Neural cell (in vitro differentiated cells): ENCODE measurements around the gene UGP2. TPM values are rescaled to one million over a fixed set of nuclear protein-coding genes. Genes with fewer than 3 reads are reported as not detected.

Experiments used
- H2AFZ ChIP-seq: fragments of 200-600, 300-800 bp; sonication (generic), shearing (Covaris generic); 2 replicates; pipeline ENCODE4 v1.6.0; 2014; ENCODE audit warnings: low read depth, mild to moderate bottlenecking, antibody characterized with exemption, low read length, moderate library complexity
- H3F3A ChIP-seq: fragments of 200-600 bp; shearing (Covaris generic); 2 replicates; pipeline ENCODE4 v1.6.1; 2016; ENCODE audit warnings: mild to moderate bottlenecking, moderate library complexity, mixed read lengths, antibody characterized with exemption, low read length; ENCODE audit not compliant: insufficient read depth, poor library complexity, severe bottlenecking
- H3K27ac ChIP-seq: fragments of 200-600, 300-800 bp; sonication (generic), shearing (Covaris generic); 2 replicates; pipeline ENCODE4 v1.5.1; 2014; ENCODE audit warnings: mild to moderate bottlenecking, low read length, moderate library complexity
- H3K27me3 ChIP-seq: fragments of 300-800, 200-600 bp; sonication (generic), shearing (Covaris generic); 2 replicates; pipeline ENCODE4 v1.6.0; 2014; ENCODE audit warnings: mild to moderate bottlenecking, low read depth, low read length, moderate library complexity; ENCODE audit not compliant: insufficient read depth
- H3K36me3 ChIP-seq: fragments of 300-800, 200-600 bp; sonication (generic), shearing (Covaris generic); 2 replicates; pipeline ENCODE4 v1.5.1; 2014; ENCODE audit warnings: mild to moderate bottlenecking, antibody characterized with exemption, low read length, moderate library complexity; ENCODE audit not compliant: insufficient read depth
- H3K4me2 ChIP-seq: fragments of 300-800, 200-600 bp; sonication (generic), shearing (Covaris generic); 2 replicates; pipeline ENCODE4 v1.6.0; 2014; ENCODE audit warnings: mild to moderate bottlenecking, low read length
- H3K4me3 ChIP-seq: fragments of 300-800, 200-600 bp; sonication (generic), shearing (Covaris generic); 2 replicates; pipeline ENCODE4 v1.5.1; 2014; ENCODE audit warnings: mild to moderate bottlenecking, low read length, moderate library complexity
- H3K79me2 ChIP-seq: fragments of 200-600 bp; shearing (Covaris generic); replicated peaks from 2 replicates; pipeline ENCODE4 v1.6.0; 2014; ENCODE audit warnings: mild to moderate bottlenecking, low read length, moderate library complexity; ENCODE audit not compliant: insufficient read depth
- H3K9ac ChIP-seq: fragments of 300-800, 200-600 bp; sonication (generic), shearing (Covaris generic); 2 replicates; pipeline ENCODE4 v1.6.1; 2016; ENCODE audit warnings: mild to moderate bottlenecking, low read length, mixed read lengths
- H3K9me2 ChIP-seq: fragments of 200-600 bp; shearing (Covaris generic); 2 replicates; pipeline ENCODE4 v1.6.1; 2016; ENCODE audit warnings: mild to moderate bottlenecking, low read length, mixed read lengths; ENCODE audit not compliant: insufficient read depth
- H3K9me3 ChIP-seq: fragments of 200-600, 300-800 bp; sonication (generic), shearing (Covaris generic); 2 replicates; pipeline ENCODE4 v1.6.1; 2016; ENCODE audit warnings: mild to moderate bottlenecking, mixed run types, low read length, moderate library complexity, mixed read lengths
- H4K20me1 ChIP-seq: fragments of 200-600 bp; shearing (Covaris generic); 2 replicates; pipeline ENCODE4 v1.6.1; 2016; ENCODE audit warnings: mild to moderate bottlenecking, mixed run types; ENCODE audit not compliant: insufficient read depth
- EP300 ChIP-seq: fragments of 450-650 bp; conservative IDR thresholded peaks from 2 replicates; pipeline ENCODE4 v1.6.1; 2014; ENCODE audit warnings: antibody characterized with exemption, mild to moderate bottlenecking, moderate library complexity; ENCODE audit not compliant: poor library complexity, severe bottlenecking
- EZH2 ChIP-seq: fragments of 200-600, 300-800 bp; shearing (Covaris generic), sonication (generic); IDR thresholded peaks from 2 replicates; pipeline ENCODE4 v1.6.1; 2014; ENCODE audit warnings: antibody characterized with exemption, low read length, borderline replicate concordance, mild to moderate bottlenecking; ENCODE audit not compliant: insufficient read depth, poor library complexity, severe bottlenecking
- MXI1 ChIP-seq: fragments of 450-650 bp; conservative IDR thresholded peaks from 2 replicates; pipeline ENCODE4 v1.6.1; 2014; ENCODE audit warnings: antibody characterized with exemption, mild to moderate bottlenecking; ENCODE audit not compliant: poor library complexity, severe bottlenecking
- POLR2AphosphoS5 ChIP-seq: IDR thresholded peaks from 2 replicates; pipeline ENCODE4 v1.6.1; 2012
- RAD21 ChIP-seq: fragments of 450-650 bp; conservative IDR thresholded peaks from 2 replicates; pipeline ENCODE4 v1.6.1; 2014; ENCODE audit warnings: antibody characterized with exemption, mild to moderate bottlenecking, moderate library complexity
- SMC3 ChIP-seq: fragments of 450-650 bp; conservative IDR thresholded peaks from 2 replicates; pipeline ENCODE4 v1.6.1; 2014; ENCODE audit warnings: antibody characterized with exemption, mild to moderate bottlenecking, moderate library complexity; ENCODE audit not compliant: poor library complexity
- TAF1 ChIP-seq: IDR thresholded peaks from 2 replicates; pipeline ENCODE4 v1.6.1; 2012; ENCODE audit warnings: low read depth
- polyA plus RNA-seq: library from polyadenylated mRNA; depleted of rRNA; stranded (reverse); fragments of >200 nt; gene quantifications from 2 replicates; pipeline ENCODE4 v1.2.3, GENCODE V29; 2014
- TF ChIP-seq, protein P1 (sequence below): fragments of 450-650 bp; IDR thresholded peaks from 2 replicates; pipeline ENCODE4 v1.5.1; 2014; ENCODE audit warnings: antibody characterized with exemption, mild to moderate bottlenecking, moderate library complexity; ENCODE audit not compliant: poor library complexity, severe bottlenecking
- TF ChIP-seq, protein P2 (sequence below): IDR thresholded peaks from 2 replicates; pipeline ENCODE4 v1.6.1; 2012; ENCODE audit warnings: borderline replicate concordance

Gene UGP2
- polyA plus RNA-seq, 1 donor from 2014 or later = 55.6 TPM

DNA sequence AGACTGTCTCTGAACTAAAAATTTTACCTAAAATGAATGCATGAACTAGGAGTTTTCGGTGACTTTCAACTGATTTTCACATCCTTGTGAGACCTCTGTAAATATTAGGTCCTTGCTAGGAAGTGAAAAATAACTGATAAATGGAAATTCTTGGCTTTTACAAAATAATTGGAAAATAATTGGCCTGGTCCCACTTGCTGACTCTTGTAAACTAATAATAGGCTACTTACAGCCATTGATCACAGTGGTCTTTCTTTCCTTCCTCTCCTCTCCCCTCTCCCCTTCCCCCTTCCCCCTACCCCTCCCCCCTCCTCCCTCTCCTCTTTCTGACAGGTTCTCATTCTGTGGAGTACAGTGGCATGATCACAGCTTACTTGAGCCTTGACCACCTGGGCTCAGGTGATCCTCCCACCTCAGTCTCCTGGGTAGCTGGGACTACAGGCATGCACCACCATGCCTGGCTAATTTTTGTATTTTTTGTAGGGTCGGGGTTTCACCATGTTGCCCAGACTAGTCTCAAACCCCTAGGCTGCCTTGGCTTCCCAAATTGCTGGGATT lies 38.3 kb downstream of the UGP2 start:
- H3K36me3 ChIP-seq = no peaks in the 10 kb centered on the region
- H4K20me1 ChIP-seq = no peaks in the 10 kb centered on the region
- H3K27ac ChIP-seq = no peak overlapping the region
- peak overlapping the region; percentile 37 for H3K4me3 ChIP-seq
- no peak overlapping the region for H3K9ac ChIP-seq
- H3F3A ChIP-seq = peaks cover 3% of the 10 kb centered on the region
- no peaks in the 10 kb centered on the region for H3K27me3 ChIP-seq
- H3K9me2 ChIP-seq = no peaks in the 10 kb centered on the region
- H3K79me2 ChIP-seq = no peaks in the 10 kb centered on the region
- no peaks in the 10 kb centered on the region for H3K9me3 ChIP-seq
- no peak overlapping the region for H3K4me2 ChIP-seq
- H2AFZ ChIP-seq = no peak overlapping the region
- TF ChIP-seq POLR2AphosphoS5 (no peak), EZH2 (no peak), MXI1 (no peak), SMC3 (no peak), RAD21 (no peak), EP300 (no peak), TAF1 (no peak)
- TF ChIP-seq, protein P1, sequence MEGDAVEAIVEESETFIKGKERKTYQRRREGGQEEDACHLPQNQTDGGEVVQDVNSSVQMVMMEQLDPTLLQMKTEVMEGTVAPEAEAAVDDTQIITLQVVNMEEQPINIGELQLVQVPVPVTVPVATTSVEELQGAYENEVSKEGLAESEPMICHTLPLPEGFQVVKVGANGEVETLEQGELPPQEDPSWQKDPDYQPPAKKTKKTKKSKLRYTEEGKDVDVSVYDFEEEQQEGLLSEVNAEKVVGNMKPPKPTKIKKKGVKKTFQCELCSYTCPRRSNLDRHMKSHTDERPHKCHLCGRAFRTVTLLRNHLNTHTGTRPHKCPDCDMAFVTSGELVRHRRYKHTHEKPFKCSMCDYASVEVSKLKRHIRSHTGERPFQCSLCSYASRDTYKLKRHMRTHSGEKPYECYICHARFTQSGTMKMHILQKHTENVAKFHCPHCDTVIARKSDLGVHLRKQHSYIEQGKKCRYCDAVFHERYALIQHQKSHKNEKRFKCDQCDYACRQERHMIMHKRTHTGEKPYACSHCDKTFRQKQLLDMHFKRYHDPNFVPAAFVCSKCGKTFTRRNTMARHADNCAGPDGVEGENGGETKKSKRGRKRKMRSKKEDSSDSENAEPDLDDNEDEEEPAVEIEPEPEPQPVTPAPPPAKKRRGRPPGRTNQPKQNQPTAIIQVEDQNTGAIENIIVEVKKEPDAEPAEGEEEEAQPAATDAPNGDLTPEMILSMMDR = no peak
- TF ChIP-seq, protein P2, sequence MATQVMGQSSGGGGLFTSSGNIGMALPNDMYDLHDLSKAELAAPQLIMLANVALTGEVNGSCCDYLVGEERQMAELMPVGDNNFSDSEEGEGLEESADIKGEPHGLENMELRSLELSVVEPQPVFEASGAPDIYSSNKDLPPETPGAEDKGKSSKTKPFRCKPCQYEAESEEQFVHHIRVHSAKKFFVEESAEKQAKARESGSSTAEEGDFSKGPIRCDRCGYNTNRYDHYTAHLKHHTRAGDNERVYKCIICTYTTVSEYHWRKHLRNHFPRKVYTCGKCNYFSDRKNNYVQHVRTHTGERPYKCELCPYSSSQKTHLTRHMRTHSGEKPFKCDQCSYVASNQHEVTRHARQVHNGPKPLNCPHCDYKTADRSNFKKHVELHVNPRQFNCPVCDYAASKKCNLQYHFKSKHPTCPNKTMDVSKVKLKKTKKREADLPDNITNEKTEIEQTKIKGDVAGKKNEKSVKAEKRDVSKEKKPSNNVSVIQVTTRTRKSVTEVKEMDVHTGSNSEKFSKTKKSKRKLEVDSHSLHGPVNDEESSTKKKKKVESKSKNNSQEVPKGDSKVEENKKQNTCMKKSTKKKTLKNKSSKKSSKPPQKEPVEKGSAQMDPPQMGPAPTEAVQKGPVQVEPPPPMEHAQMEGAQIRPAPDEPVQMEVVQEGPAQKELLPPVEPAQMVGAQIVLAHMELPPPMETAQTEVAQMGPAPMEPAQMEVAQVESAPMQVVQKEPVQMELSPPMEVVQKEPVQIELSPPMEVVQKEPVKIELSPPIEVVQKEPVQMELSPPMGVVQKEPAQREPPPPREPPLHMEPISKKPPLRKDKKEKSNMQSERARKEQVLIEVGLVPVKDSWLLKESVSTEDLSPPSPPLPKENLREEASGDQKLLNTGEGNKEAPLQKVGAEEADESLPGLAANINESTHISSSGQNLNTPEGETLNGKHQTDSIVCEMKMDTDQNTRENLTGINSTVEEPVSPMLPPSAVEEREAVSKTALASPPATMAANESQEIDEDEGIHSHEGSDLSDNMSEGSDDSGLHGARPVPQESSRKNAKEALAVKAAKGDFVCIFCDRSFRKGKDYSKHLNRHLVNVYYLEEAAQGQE = no peak

DNA sequence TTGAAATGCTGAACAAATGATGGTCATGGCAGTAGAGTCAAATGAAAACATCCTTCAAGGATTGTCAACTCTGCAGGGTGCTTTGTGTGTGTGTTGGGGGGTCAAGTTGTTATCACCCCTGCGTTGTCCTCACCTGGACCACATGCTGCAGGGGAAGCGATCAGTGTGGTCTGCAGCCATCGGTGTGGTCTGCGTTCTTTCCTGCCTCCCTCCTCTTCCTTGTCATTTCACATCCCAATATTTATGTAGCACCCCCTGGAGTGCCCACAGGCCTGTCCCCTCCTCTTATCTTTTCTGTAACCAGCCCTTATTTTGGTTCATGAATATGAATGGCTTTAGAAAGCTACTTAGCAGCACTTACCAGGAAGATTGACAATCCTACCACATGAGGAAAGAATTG lies 38.9 kb downstream of the UGP2 start:
- Histone ChIP-seq H3K9me3 (no peaks in the 10 kb centered on the region), H3K27me3 (no peaks in the 10 kb centered on the region), H3K4me2 (no peak overlapping the region), H3K36me3 (no peaks in the 10 kb centered on the region), H2AFZ (no peak overlapping the region), H3K9ac (no peak overlapping the region), H3K27ac (peak overlapping the region; percentile 35), H4K20me1 (no peaks in the 10 kb centered on the region), H3F3A (peaks cover 3% of the 10 kb centered on the region), H3K79me2 (no peaks in the 10 kb centered on the region), H3K9me2 (no peaks in the 10 kb centered on the region), H3K4me3 (peak overlapping the region; percentile 37)
- no peak for TF ChIP-seq SMC3
- no peak for TF ChIP-seq MXI1
- no peak for TF ChIP-seq EP300
- TF ChIP-seq POLR2AphosphoS5 = no peak
- no peak for TF ChIP-seq EZH2
- TF ChIP-seq RAD21 = no peak
- TF ChIP-seq, protein P1 = no peak
- no peak for TF ChIP-seq TAF1
- TF ChIP-seq, protein P2 = no peak
